Nephron (organoid): Measurements from ENCODE around the gene RILPL2.

Source experiments
- H3K27ac Mint-ChIP-seq, 3 experiments: 2 replicates each; pipeline ENCODE4 v1.8.0; 2020; ENCODE audit warnings: mixed read lengths in 3 of 3, mild to moderate bottlenecking in 2 of 3, moderate library complexity in 1 of 3
- H3K27me3 Mint-ChIP-seq: 2 replicates; pipeline ENCODE4 v1.8.0; 2021; ENCODE audit warnings: low read depth, mild to moderate bottlenecking, moderate library complexity, mixed read lengths
- H3K36me3 Mint-ChIP-seq: 2 replicates; pipeline ENCODE4 v1.8.0; 2020; ENCODE audit warnings: low read depth, mixed read lengths
- H3K4me1 Mint-ChIP-seq: 2 replicates; pipeline ENCODE4 v1.8.0; 2020; ENCODE audit warnings: mixed read lengths
- H3K4me3 Mint-ChIP-seq, 3 experiments: 2 replicates each; pipeline ENCODE4 v1.8.0; 2020; ENCODE audit warnings: mild to moderate bottlenecking in 3 of 3, mixed read lengths in 3 of 3, moderate library complexity in 2 of 3
- H3K9me3 Mint-ChIP-seq: 2 replicates; pipeline ENCODE4 v1.8.0; 2020; ENCODE audit warnings: mixed read lengths
- TF ChIP-seq, protein P1 (sequence below), 3 experiments: fragments of 200-600 bp; sonication (generic); IDR thresholded peaks; one replicate each; pipeline ENCODE4 v1.5.0; 2021; ENCODE audit warnings: antibody characterized with exemption in 3 of 3; ENCODE audit not compliant: unreplicated experiment in 3 of 3

RILPL2 gene

DNA sequence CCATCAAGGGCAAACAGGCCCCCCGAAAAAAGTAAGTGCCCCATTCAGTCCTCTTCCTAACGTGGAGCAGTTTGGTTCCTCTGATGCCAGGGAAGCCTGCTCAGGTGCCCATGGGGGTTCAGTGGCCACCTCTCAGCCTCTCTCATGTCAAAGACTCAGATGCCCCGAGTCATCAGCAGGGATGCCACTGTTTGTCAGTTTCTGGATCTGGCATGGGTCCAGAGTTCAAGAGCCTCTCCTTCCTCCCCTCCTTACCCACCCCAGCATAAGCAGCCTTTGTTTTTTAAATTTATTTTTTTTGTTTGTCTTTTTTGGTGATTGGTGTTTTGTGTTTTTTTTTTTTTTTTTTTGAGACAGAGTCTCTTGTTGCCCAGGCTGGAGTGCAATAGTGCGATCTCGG, 41.2 kb downstream of the RILPL2 start:
- peaks cover 6% of the 10 kb centered on the region for H3K4me1 Mint-ChIP-seq
- no peak overlapping the region for H3K27ac Mint-ChIP-seq
- no peak overlapping the region for H3K4me3 Mint-ChIP-seq
- TF ChIP-seq, protein P1, sequence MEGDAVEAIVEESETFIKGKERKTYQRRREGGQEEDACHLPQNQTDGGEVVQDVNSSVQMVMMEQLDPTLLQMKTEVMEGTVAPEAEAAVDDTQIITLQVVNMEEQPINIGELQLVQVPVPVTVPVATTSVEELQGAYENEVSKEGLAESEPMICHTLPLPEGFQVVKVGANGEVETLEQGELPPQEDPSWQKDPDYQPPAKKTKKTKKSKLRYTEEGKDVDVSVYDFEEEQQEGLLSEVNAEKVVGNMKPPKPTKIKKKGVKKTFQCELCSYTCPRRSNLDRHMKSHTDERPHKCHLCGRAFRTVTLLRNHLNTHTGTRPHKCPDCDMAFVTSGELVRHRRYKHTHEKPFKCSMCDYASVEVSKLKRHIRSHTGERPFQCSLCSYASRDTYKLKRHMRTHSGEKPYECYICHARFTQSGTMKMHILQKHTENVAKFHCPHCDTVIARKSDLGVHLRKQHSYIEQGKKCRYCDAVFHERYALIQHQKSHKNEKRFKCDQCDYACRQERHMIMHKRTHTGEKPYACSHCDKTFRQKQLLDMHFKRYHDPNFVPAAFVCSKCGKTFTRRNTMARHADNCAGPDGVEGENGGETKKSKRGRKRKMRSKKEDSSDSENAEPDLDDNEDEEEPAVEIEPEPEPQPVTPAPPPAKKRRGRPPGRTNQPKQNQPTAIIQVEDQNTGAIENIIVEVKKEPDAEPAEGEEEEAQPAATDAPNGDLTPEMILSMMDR (IDR thresholded peaks at IDR 0.05; ENCODE audit: unreplicated experiment in 3 of 3) = no peak
- peaks cover 72% of the 10 kb centered on the region for H3K36me3 Mint-ChIP-seq
- no peaks in the 10 kb centered on the region for H3K9me3 Mint-ChIP-seq
- H3K27me3 Mint-ChIP-seq = no peaks in the 10 kb centered on the region

DNA sequence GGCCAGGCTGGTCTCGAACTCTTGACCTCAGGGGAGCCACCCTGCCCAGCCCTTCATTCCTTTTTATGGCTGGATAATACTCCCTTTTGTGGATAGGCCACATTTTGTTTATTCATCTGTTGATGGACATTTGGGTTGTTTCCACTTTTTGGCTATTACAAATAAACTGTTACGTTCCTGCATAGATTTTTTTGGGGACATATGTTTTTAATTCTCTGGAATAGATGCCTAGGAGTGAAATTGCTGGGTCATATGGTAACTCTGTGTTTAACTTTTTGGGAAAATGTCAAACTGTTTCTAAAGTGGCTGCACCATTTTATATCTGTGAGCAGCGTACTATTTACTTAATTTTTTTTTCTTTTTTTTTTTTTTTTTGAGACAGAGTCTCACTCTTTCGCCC, 42.7 kb downstream of the RILPL2 start:
- Mint-ChIP-seq H3K36me3 (peaks cover 68% of the 10 kb centered on the region), H3K4me3 (no peak overlapping the region), H3K4me1 (peaks cover 10% of the 10 kb centered on the region), H3K27me3 (no peaks in the 10 kb centered on the region), H3K9me3 (no peaks in the 10 kb centered on the region), H3K27ac (no peak overlapping the region)
- TF ChIP-seq, protein P1 (IDR thresholded peaks at IDR 0.05; ENCODE audit: unreplicated experiment in 3 of 3) = no peak

DNA sequence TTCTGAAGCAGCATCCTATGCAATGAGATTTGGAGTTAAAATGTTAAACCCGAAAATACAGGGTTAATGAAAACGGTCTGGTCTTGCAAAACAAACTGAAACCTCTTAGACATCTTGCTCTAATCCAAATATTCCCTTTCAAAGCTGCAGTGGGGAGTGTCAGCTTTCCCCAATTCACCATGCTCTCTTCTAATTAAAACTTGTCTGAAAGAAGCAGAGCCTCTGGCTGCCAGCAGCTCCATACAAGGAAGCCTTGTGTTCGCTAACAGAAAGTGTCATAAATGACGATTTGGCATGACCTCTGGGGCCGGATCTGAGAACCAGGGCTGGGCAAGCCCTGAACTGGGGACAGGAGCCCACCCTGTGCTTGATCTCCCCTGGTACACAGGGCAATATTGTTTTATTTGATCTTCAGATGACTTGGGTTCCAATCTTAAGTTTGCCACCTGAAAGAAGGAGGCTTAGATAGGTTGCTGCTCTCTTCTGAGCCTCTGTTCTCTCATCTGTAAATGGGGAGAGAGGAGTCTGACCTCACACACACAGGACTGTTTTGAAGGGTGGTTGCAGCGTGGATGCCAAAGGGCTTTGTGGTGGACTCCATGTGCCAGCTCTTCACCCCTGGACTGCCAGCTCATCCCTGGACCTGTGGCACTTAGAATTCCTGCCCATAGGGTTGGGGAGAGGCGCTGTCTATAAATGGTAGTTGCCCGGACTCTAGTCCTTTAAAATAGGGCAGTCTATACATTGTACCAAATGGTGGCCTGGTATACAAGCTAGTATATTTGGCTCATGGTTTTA, 44.7 kb downstream of the RILPL2 start:
- TF ChIP-seq, protein P1 (IDR thresholded peaks at IDR 0.05; ENCODE audit: unreplicated experiment in 3 of 3) = no peak
- Mint-ChIP-seq H3K4me3 (peak overlapping the region; percentile 89 to 96 (median 90)), H3K9me3 (no peaks in the 10 kb centered on the region), H3K4me1 (peaks cover 26% of the 10 kb centered on the region), H3K36me3 (peaks cover 54% of the 10 kb centered on the region), H3K27ac (no peak overlapping the region), H3K27me3 (no peaks in the 10 kb centered on the region)

- no peaks in the 10 kb centered on the region for H3K9me3 Mint-ChIP-seq
- H3K4me3 Mint-ChIP-seq = peak overlapping the region; percentile 89 to 96 (median 90)
- H3K27me3 Mint-ChIP-seq = no peaks in the 10 kb centered on the region
- H3K4me1 Mint-ChIP-seq = peaks cover 26% of the 10 kb centered on the region
- peak overlapping the region; percentile 77 to 88 (median 85) for H3K27ac Mint-ChIP-seq
- H3K36me3 Mint-ChIP-seq = peaks cover 44% of the 10 kb centered on the region
- TF ChIP-seq, protein P1 (IDR thresholded peaks at IDR 0.05; ENCODE audit: unreplicated experiment in 3 of 3) = no peak
Observed at GRCh38 chr12:123390498-123391426, 45.7 kb downstream of the RILPL2 start.

DNA sequence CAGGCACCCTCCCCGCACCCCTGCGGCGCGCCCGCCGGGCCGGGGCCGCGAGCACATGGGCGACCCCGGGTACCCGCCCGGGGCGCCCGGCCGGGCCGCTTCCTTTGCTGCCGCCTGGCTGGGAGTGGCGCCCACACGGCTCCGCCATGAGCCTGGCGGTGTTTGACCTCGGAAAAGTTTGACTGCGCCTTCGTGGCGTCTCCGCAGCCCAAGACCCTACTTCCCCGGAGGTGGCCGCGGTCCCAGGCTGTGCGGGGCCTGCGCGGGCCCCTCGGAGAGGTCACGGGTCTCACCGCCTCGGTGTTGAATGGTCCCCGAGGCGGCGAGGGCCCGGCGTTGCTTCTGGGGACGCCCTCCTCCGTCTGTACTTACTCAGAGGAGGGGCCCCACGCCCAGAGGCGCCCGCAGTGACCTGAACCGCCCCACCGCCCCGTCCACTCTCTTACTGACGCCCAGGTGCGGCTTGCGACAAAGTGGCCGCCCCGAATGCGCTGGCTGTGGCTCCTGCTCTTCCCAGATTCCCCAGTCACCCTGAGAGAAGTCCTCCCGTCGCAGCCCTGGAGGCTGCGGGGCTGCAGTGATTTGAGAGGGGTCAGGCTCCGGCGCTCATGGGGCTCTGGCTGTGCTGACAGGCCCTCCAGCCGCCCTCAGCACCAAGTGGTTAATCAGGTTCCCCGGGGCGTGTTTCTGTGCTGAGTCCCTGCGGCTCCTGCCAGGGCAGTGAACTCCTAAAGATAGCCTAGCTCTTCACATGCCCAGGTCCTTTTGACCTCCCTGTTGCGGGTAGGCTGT, 46.7 kb downstream of the RILPL2 start:
- H3K27ac Mint-ChIP-seq = peak overlapping the region; percentile 77 to 88 (median 85)
- peaks cover 26% of the 10 kb centered on the region for H3K4me1 Mint-ChIP-seq
- no peaks in the 10 kb centered on the region for H3K27me3 Mint-ChIP-seq
- H3K9me3 Mint-ChIP-seq = no peaks in the 10 kb centered on the region
- peak overlapping the region; percentile 89 to 96 (median 90) for H3K4me3 Mint-ChIP-seq
- TF ChIP-seq, protein P1 (IDR thresholded peaks at IDR 0.05; ENCODE audit: unreplicated experiment in 3 of 3) = no peak
- H3K36me3 Mint-ChIP-seq = peaks cover 34% of the 10 kb centered on the region
